NT2/D1 (cell line): Measurements from ENCODE around the gene OR10P1.

Experiments used
- SUZ12 ChIP-seq: IDR thresholded peaks from 2 replicates; pipeline ENCODE4 v1.6.1; 2011; ENCODE audit not compliant: insufficient read length, insufficient read depth; ENCODE audit errors: extremely low read depth
- YY1 ChIP-seq: IDR thresholded peaks from 2 replicates; pipeline ENCODE4 v1.6.1; 2011; ENCODE audit not compliant: insufficient read length, insufficient read depth
- ZNF274 ChIP-seq: IDR thresholded peaks from 2 replicates; pipeline ENCODE4 v1.6.1; 2011; ENCODE audit warnings: mild to moderate bottlenecking, low read depth, low read length

GRCh38 chr12:55633151-55633550 is 3.5 kb upstream of the OR10P1 start:
- no peak for TF ChIP-seq ZNF274
- no peak for TF ChIP-seq SUZ12
- no peak for TF ChIP-seq YY1
